Embryonic facial prominence (tissue), 1 donor: Measurements from ENCODE around the gene EIF4B.
A peak's percentile ranks its signal among the peaks of the same experiment; 100 is the strongest.

Experiments used
- DNase-seq: peaks from one replicate; pipeline ENCODE4 v3.0.0-alpha.2; 2016; ENCODE audit errors: extremely low spot score

The EIF4B gene

GRCh38 chr12:53044896-53045695 is 38.8 kb downstream of the EIF4B start:
- no peak for DNase-seq

GRCh38 chr12:53045696-53046045 is 39.4 kb downstream of the EIF4B start:
- no peak for DNase-seq

GRCh38 chr12:53046655-53047220 is 40.5 kb downstream of the EIF4B start:
- peak; percentile 74 for DNase-seq

- peak; percentile 92 for DNase-seq
Observed at GRCh38 chr12:53047221-53048032, 41.2 kb downstream of the EIF4B start.

- DNase-seq: no peak
Observed at GRCh38 chr12:53048033-53048779, 42.0 kb downstream of the EIF4B start.

GRCh38 chr12:53048780-53049401 is 42.6 kb downstream of the EIF4B start:
- no peak for DNase-seq

- DNase-seq: no peak
Observed at GRCh38 chr12:53049571-53050318, 43.5 kb downstream of the EIF4B start, which contains the start of gene TNS2. Gene TNS2 (plus strand): TSS chr12:53050065. CDS start chr12:53050186, 121 bp downstream.

GRCh38 chr12:53050426-53051057 is 44.3 kb downstream of the EIF4B start:
- DNase-seq: no peak

GRCh38 chr12:53051058-53051880 is 45.0 kb downstream of the EIF4B start:
- no peak for DNase-seq

- DNase-seq: no peak
Observed at GRCh38 chr12:53051881-53052412, 45.7 kb downstream of the EIF4B start.

- DNase-seq: no peak
Observed at GRCh38 chr12:53052419-53053217, 46.4 kb downstream of the EIF4B start.

GRCh38 chr12:53053218-53054111 is 47.2 kb downstream of the EIF4B start:
- DNase-seq: no peak

GRCh38 chr12:53054112-53054878 is 48.0 kb downstream of the EIF4B start:
- peak; percentile 89 for DNase-seq

GRCh38 chr12:53055471-53056266 is 49.4 kb downstream of the EIF4B start:
- DNase-seq: no peak

GRCh38 chr12:53056296-53056695 is 50.0 kb downstream of the EIF4B start:
- no peak for DNase-seq

GRCh38 chr12:53056901-53057300 is 50.6 kb downstream of the EIF4B start:
- no peak for DNase-seq
